ENCODE data around the gene KLF11. TPM values are rescaled to one million over a fixed set of nuclear protein-coding genes. Genes with fewer than 3 reads are reported as not detected.

The KLF11 gene
- polyA plus RNA-seq, 1 of the 3 experiments (the other 2 are of a cell fraction): 9.5 TPM

DNA sequence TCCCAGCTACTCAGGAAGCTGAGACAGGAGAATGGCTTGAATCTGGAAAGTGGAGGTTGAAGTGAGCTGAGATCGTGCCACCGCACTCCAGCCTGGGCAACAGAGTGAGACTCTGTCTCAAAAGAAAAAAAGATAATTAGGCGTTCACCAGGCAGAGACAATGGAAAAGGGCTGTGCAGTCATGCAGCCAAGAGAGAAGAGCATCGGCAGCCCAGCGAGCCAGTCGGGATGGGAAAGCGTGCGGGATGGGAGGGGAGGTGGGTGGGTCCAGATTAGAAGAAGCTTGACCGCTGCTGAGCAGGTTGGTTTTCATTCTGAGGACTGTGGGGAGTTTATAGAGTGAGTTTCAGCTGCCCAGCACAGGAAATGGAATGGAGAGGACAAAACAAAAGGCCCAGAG, 51.8 kb downstream of the KLF11 start:
- H4K20me1 ChIP-seq (ENCODE audit: insufficient read depth): no peaks in the 10 kb centered on the region
- WGBS (ENCODE audit: low lambda C conversion rate): 94% methylated on average over 9 of the region's 9 CpGs
- H3K27ac ChIP-seq (ENCODE audit: low read depth in 2 of 2, low read length in 1 of 2): no peak overlapping the region
- ChIA-PET POLR2A (interaction anchor here (1.3 kb wide), 1 partner anchor 22 kb away, joined by 5 read pairs; no protein-coding TSS in a partner anchor), CTCF (interaction anchor here (0.8 to 36.2 kb wide), 9 partner anchors 10 to 580 kb away, joined by 3 to 946 read pairs (median 3); partner anchors contain the start of gene CYS1)
- H3K79me2 ChIP-seq (ENCODE audit: insufficient read depth): no peaks in the 10 kb centered on the region
- H3K9me2 ChIP-seq: no peaks in the 10 kb centered on the region
- no peak overlapping the region for H3K4me3 ChIP-seq (ENCODE audit: low read depth in 2 of 2, low read length in 1 of 2)
- H2AFZ ChIP-seq (ENCODE audit: low read depth): no peak overlapping the region
- H3K4me1 ChIP-seq (ENCODE audit: control insufficient read depth in 1 of 2, insufficient read depth in 2 of 2, low read depth in 1 of 2, low read length in 1 of 2): peaks cover 0 to 13% of the 10 kb centered on the region in 2 experiments; a peak in 1 of 4 replicates
- H3K36me3 ChIP-seq (replicated peaks in 1 of 2; ENCODE audit: control insufficient read depth in 1 of 2, insufficient read depth in 2 of 2, low read length in 1 of 2): no peaks in the 10 kb centered on the region
- no peak overlapping the region for H3K9ac ChIP-seq
- H3F3A ChIP-seq (replicated peaks; ENCODE audit: insufficient read depth): no peaks in the 10 kb centered on the region
- H3K27me3 ChIP-seq (ENCODE audit: insufficient read depth): no peaks in the 10 kb centered on the region
- DNase-seq: no peak
- no peaks in the 10 kb centered on the region for H3K9me3 ChIP-seq
- TF ChIP-seq EZH2phosphoT487 (IDR thresholded peaks at IDR 0.05; ENCODE audit: borderline replicate concordance, low read depth) (no peak), SIN3A (IDR thresholded peaks at IDR 0.05; ENCODE audit: borderline replicate concordance, low read depth, low read length) (no peak), MXI1 (IDR thresholded peaks at IDR 0.05; ENCODE audit: low read depth, low read length) (no peak), FOXJ3 (CRISPR knock-in tag; IDR thresholded peaks at IDR 0.05) (no peak), NFIC (IDR thresholded peaks at IDR 0.05; ENCODE audit: borderline replicate concordance) (no peak), RCOR1 (IDR thresholded peaks at IDR 0.05; ENCODE audit: low read length) (no peak), YY1 (IDR thresholded peaks at IDR 0.05; ENCODE audit: low read depth) (no peak), MEF2A (IDR thresholded peaks at IDR 0.05; ENCODE audit: borderline replicate concordance, low read depth) (no peak), TCF12 (IDR thresholded peaks at IDR 0.05) (no peak)
- TF ChIP-seq, protein P1, sequence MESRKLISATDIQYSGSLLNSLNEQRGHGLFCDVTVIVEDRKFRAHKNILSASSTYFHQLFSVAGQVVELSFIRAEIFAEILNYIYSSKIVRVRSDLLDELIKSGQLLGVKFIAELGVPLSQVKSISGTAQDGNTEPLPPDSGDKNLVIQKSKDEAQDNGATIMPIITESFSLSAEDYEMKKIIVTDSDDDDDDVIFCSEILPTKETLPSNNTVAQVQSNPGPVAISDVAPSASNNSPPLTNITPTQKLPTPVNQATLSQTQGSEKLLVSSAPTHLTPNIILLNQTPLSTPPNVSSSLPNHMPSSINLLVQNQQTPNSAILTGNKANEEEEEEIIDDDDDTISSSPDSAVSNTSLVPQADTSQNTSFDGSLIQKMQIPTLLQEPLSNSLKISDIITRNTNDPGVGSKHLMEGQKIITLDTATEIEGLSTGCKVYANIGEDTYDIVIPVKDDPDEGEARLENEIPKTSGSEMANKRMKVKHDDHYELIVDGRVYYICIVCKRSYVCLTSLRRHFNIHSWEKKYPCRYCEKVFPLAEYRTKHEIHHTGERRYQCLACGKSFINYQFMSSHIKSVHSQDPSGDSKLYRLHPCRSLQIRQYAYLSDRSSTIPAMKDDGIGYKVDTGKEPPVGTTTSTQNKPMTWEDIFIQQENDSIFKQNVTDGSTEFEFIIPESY (IDR thresholded peaks at IDR 0.05; ENCODE audit: borderline replicate concordance, low read depth): no peak
- TF ChIP-seq, protein P2, sequence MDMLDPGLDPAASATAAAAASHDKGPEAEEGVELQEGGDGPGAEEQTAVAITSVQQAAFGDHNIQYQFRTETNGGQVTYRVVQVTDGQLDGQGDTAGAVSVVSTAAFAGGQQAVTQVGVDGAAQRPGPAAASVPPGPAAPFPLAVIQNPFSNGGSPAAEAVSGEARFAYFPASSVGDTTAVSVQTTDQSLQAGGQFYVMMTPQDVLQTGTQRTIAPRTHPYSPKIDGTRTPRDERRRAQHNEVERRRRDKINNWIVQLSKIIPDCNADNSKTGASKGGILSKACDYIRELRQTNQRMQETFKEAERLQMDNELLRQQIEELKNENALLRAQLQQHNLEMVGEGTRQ (IDR thresholded peaks at IDR 0.05; ENCODE audit: borderline replicate concordance, low read depth, low read length): no peak
- H3K4me2 ChIP-seq: no peak overlapping the region

DNA sequence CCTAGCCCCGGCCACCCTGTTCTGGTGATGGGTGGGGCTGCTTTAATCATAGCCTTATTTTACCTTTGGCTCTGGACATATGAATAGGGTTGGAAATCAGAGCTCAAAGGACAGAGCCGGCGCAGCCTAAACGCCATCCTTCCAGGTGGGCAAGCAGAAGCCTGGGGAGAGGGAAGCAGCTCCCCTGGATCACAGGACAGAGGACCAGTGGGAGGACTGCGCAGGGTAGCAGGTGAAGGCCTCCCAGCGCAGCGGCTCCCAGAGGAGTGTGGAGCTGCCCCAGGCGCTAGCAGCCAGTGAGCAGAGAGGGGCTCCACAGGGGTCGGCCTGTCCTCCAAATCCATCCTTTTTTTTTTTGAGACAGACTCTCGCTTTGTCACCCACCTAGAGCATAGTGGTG, 53.3 kb downstream of the KLF11 start:
- no peak overlapping the region for H2AFZ ChIP-seq (ENCODE audit: low read depth)
- H4K20me1 ChIP-seq (ENCODE audit: insufficient read depth): no peaks in the 10 kb centered on the region
- no peak overlapping the region for H3K4me2 ChIP-seq
- no peak overlapping the region for H3K27ac ChIP-seq (ENCODE audit: low read depth in 2 of 2, low read length in 1 of 2)
- H3K9me2 ChIP-seq: no peaks in the 10 kb centered on the region
- no peak for DNase-seq
- H3F3A ChIP-seq (replicated peaks; ENCODE audit: insufficient read depth): no peaks in the 10 kb centered on the region
- CTCF ChIA-PET: interaction anchor here (0.7 to 36.2 kb wide), 45 partner anchors 9 to 592 kb away, joined by 3 to 946 read pairs (median 5); partner anchors contain the start of genes CYS1, NOL10 and ODC1
- WGBS (ENCODE audit: low lambda C conversion rate): 95% methylated on average over 10 of the region's 10 CpGs
- no peaks in the 10 kb centered on the region for H3K9me3 ChIP-seq
- POLR2A ChIA-PET: interaction anchor here (0.5 to 0.9 kb wide), 2 partner anchors 18 to 25 kb away, joined by 3 read pairs; no protein-coding TSS in a partner anchor
- H3K4me1 ChIP-seq (ENCODE audit: control insufficient read depth in 1 of 2, insufficient read depth in 2 of 2, low read depth in 1 of 2, low read length in 1 of 2): peaks cover 0 to 13% of the 10 kb centered on the region in 2 experiments; a peak in 1 of 4 replicates
- no peak overlapping the region for H3K4me3 ChIP-seq (ENCODE audit: low read depth in 2 of 2, low read length in 1 of 2)
- no peaks in the 10 kb centered on the region for H3K27me3 ChIP-seq (ENCODE audit: insufficient read depth)
- H3K36me3 ChIP-seq (replicated peaks in 1 of 2; ENCODE audit: control insufficient read depth in 1 of 2, insufficient read depth in 2 of 2, low read length in 1 of 2): no peaks in the 10 kb centered on the region
- no peak overlapping the region for H3K9ac ChIP-seq
- H3K79me2 ChIP-seq (ENCODE audit: insufficient read depth): no peaks in the 10 kb centered on the region
- TF ChIP-seq EZH2phosphoT487 (IDR thresholded peaks at IDR 0.05; ENCODE audit: borderline replicate concordance, low read depth) (no peak), EP300 (IDR thresholded peaks at IDR 0.05; ENCODE audit: borderline replicate concordance in 1 of 2, low read depth in 1 of 2, low read length in 1 of 2) (no peak), RFX5 (IDR thresholded peaks at IDR 0.05; ENCODE audit: low read length) (no peak), GABPA (IDR thresholded peaks at IDR 0.05; ENCODE audit: low read depth) (no peak), TEAD4 (IDR thresholded peaks at IDR 0.05; ENCODE audit: borderline replicate concordance, insufficient read depth) (no peak), YY1 (IDR thresholded peaks at IDR 0.05; ENCODE audit: low read depth) (no peak), GATA2 (CRISPR knock-in tag; IDR thresholded peaks at IDR 0.05) (no peak), MXI1 (IDR thresholded peaks at IDR 0.05; ENCODE audit: low read depth, low read length) (no peak), TAF1 (IDR thresholded peaks at IDR 0.05; ENCODE audit: borderline replicate concordance, low read depth, low read length) (no peak), SMC3 (IDR thresholded peaks at IDR 0.05; ENCODE audit: low read depth, low read length) (no peak)
- TF ChIP-seq, protein P3, sequence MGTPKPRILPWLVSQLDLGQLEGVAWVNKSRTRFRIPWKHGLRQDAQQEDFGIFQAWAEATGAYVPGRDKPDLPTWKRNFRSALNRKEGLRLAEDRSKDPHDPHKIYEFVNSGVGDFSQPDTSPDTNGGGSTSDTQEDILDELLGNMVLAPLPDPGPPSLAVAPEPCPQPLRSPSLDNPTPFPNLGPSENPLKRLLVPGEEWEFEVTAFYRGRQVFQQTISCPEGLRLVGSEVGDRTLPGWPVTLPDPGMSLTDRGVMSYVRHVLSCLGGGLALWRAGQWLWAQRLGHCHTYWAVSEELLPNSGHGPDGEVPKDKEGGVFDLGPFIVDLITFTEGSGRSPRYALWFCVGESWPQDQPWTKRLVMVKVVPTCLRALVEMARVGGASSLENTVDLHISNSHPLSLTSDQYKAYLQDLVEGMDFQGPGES (IDR thresholded peaks at IDR 0.05; ENCODE audit: low read depth, low read length): no peak
- TF ChIP-seq, protein P1 (IDR thresholded peaks at IDR 0.05; ENCODE audit: borderline replicate concordance, low read depth): no peak
- TF ChIP-seq, protein P4, sequence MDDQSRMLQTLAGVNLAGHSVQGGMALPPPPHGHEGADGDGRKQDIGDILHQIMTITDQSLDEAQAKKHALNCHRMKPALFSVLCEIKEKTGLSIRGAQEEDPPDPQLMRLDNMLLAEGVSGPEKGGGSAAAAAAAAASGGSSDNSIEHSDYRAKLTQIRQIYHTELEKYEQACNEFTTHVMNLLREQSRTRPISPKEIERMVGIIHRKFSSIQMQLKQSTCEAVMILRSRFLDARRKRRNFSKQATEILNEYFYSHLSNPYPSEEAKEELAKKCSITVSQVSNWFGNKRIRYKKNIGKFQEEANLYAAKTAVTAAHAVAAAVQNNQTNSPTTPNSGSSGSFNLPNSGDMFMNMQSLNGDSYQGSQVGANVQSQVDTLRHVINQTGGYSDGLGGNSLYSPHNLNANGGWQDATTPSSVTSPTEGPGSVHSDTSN (IDR thresholded peaks at IDR 0.05): no peak
